Nephron progenitor cell (in vitro differentiated cells): Measurements from ENCODE around the gene LRRC4C.

Source experiments
- DNase-seq: peaks from one replicate; pipeline ENCODE4 v3.0.0; 2021
- H3K27ac Mint-ChIP-seq: 2 replicates; pipeline ENCODE4 v1.8.0; 2021; ENCODE audit warnings: mild to moderate bottlenecking, moderate library complexity, mixed read lengths
- H3K27me3 Mint-ChIP-seq: 2 replicates; pipeline ENCODE4 v1.8.0; 2021; ENCODE audit warnings: mild to moderate bottlenecking, low read depth, mixed read lengths; ENCODE audit not compliant: poor library complexity
- H3K36me3 Mint-ChIP-seq: 2 replicates; pipeline ENCODE4 v1.8.0; 2021; ENCODE audit warnings: low read depth, mixed read lengths
- H3K4me1 Mint-ChIP-seq: 2 replicates; pipeline ENCODE4 v1.8.0; 2021; ENCODE audit warnings: mixed read lengths
- H3K4me3 Mint-ChIP-seq: 2 replicates; pipeline ENCODE4 v1.8.0; 2021; ENCODE audit warnings: mild to moderate bottlenecking, moderate library complexity, mixed read lengths
- H3K9me3 Mint-ChIP-seq: 2 replicates; pipeline ENCODE4 v1.8.0; 2021; ENCODE audit warnings: mild to moderate bottlenecking, moderate library complexity, mixed read lengths
- CTCF ChIP-seq: fragments of 200-600 bp; sonication (generic); IDR thresholded peaks from 2 replicates; pipeline ENCODE4 v1.5.0; 2021; ENCODE audit warnings: antibody characterized with exemption

LRRC4C gene

GRCh38 chr11:40291741-40292140 lies 1167.7 kb downstream of the LRRC4C start:
- Mint-ChIP-seq H3K4me3 (peak overlapping the region; percentile 86), H3K27ac (peak overlapping the region; percentile 37), H3K4me1 (peaks cover 49% of the 10 kb centered on the region), H3K36me3 (no peaks in the 10 kb centered on the region), H3K27me3 (peaks cover 7% of the 10 kb centered on the region), H3K9me3 (no peaks in the 10 kb centered on the region)
- no peak for TF ChIP-seq CTCF
- DNase-seq, result no peak

- peak overlapping the region; percentile 86 for H3K4me3 Mint-ChIP-seq
- no peaks in the 10 kb centered on the region for H3K9me3 Mint-ChIP-seq
- TF ChIP-seq CTCF, result no peak
- H3K27me3 Mint-ChIP-seq, result peaks cover 7% of the 10 kb centered on the region
- H3K36me3 Mint-ChIP-seq, result no peaks in the 10 kb centered on the region
- peak overlapping the region; percentile 37 for H3K27ac Mint-ChIP-seq
- DNase-seq, result no peak
- H3K4me1 Mint-ChIP-seq, result peaks cover 49% of the 10 kb centered on the region
Measured at GRCh38 chr11:40291329-40291728, 1168.1 kb downstream of the LRRC4C start.

- H3K27me3 Mint-ChIP-seq, result peaks cover 7% of the 10 kb centered on the region
- H3K9me3 Mint-ChIP-seq, result no peaks in the 10 kb centered on the region
- peaks cover 49% of the 10 kb centered on the region for H3K4me1 Mint-ChIP-seq
- no peak for TF ChIP-seq CTCF
- DNase-seq, result no peak
- no peaks in the 10 kb centered on the region for H3K36me3 Mint-ChIP-seq
- H3K27ac Mint-ChIP-seq, result no peak overlapping the region
- peak overlapping the region; percentile 86 for H3K4me3 Mint-ChIP-seq
Measured at GRCh38 chr11:40290171-40290631, 1169.3 kb downstream of the LRRC4C start.

GRCh38 chr11:40289370-40289769 lies 1170.1 kb downstream of the LRRC4C start:
- Mint-ChIP-seq H3K36me3 (no peaks in the 10 kb centered on the region), H3K27ac (no peak overlapping the region), H3K27me3 (peaks cover 7% of the 10 kb centered on the region), H3K4me1 (peaks cover 49% of the 10 kb centered on the region), H3K4me3 (no peak overlapping the region), H3K9me3 (peaks cover 2% of the 10 kb centered on the region)
- no peak for DNase-seq
- no peak for TF ChIP-seq CTCF

GRCh38 chr11:40287916-40288803 lies 1171.3 kb downstream of the LRRC4C start:
- peaks cover 49% of the 10 kb centered on the region for H3K4me1 Mint-ChIP-seq
- H3K27me3 Mint-ChIP-seq, result peaks cover 7% of the 10 kb centered on the region
- H3K36me3 Mint-ChIP-seq, result no peaks in the 10 kb centered on the region
- no peak for TF ChIP-seq CTCF
- H3K9me3 Mint-ChIP-seq, result peaks cover 4% of the 10 kb centered on the region
- DNase-seq, result no peak
- H3K4me3 Mint-ChIP-seq, result no peak overlapping the region
- no peak overlapping the region for H3K27ac Mint-ChIP-seq

GRCh38 chr11:40286137-40286536 lies 1173.3 kb downstream of the LRRC4C start:
- no peak for TF ChIP-seq CTCF
- Mint-ChIP-seq H3K4me3 (no peak overlapping the region), H3K36me3 (no peaks in the 10 kb centered on the region), H3K27me3 (no peaks in the 10 kb centered on the region), H3K4me1 (peaks cover 35% of the 10 kb centered on the region), H3K27ac (no peak overlapping the region), H3K9me3 (peaks cover 4% of the 10 kb centered on the region)
- DNase-seq, result no peak
